CD14-positive monocyte (primary cell): ENCODE measurements around the gene HENMT1. TPM values are rescaled to one million over a fixed set of nuclear protein-coding genes. Genes with fewer than 3 reads are reported as not detected.

ENCODE experiments used
- DNase-seq, 3 donors: peaks; one replicate each; pipeline ENCODE4 v3.0.0-alpha.2; 2011 to 2022
- H2AFZ ChIP-seq: 2 replicates; pipeline ENCODE4 v1.6.0; 2012; ENCODE audit warnings: mild to moderate bottlenecking, low read depth, low read length, inconsistent platforms; ENCODE audit not compliant: insufficient read depth, poor library complexity, severe bottlenecking
- H3K27ac ChIP-seq, 2 donors: 1 replicate in 1 of 2; 2 replicates in 1 of 2; pipeline ENCODE4 v1.5.1; 2012 to 2013; ENCODE audit warnings: low read length in 2 of 2, control low read depth in 1 of 2, inconsistent platforms in 1 of 2, low read depth in 1 of 2, mild to moderate bottlenecking in 1 of 2
- H3K27me3 ChIP-seq, 2 donors: one replicate each; pipeline versions ENCODE4 v1.6.0 to v1.6.1; 2011 to 2013; ENCODE audit warnings: low read length in 2 of 2; ENCODE audit not compliant: control insufficient read depth in 2 of 2, insufficient read depth in 2 of 2
- H3K36me3 ChIP-seq, 2 donors: replicated peaks in 1 of 2; 1 replicate in 1 of 2; 2 replicates in 1 of 2; pipeline versions ENCODE4 v1.5.1 to v1.6.1; 2012 to 2013; ENCODE audit warnings: low read length in 2 of 2, control low read depth in 1 of 2, inconsistent platforms in 1 of 2, mild to moderate bottlenecking in 1 of 2; ENCODE audit not compliant: insufficient read depth in 2 of 2, control insufficient read depth in 1 of 2
- H3K4me1 ChIP-seq, 2 donors: 1 replicate in 1 of 2; 2 replicates in 1 of 2; pipeline versions ENCODE4 v1.5.1 to v1.6.1; 2012 to 2013; ENCODE audit warnings: low read length in 2 of 2, control low read depth in 1 of 2, inconsistent platforms in 1 of 2, mild to moderate bottlenecking in 1 of 2, moderate library complexity in 1 of 2; ENCODE audit not compliant: insufficient read depth in 2 of 2, control insufficient read depth in 1 of 2
- H3K4me2 ChIP-seq: replicated peaks from 2 replicates; pipeline ENCODE3; 2012; ENCODE audit warnings: low read length, moderate library complexity, mild to moderate bottlenecking; ENCODE audit not compliant: poor library complexity, severe bottlenecking; ENCODE audit errors: extremely low read depth
- H3K4me3 ChIP-seq, 3 experiments: fragments of 200-600 bp in 1 of 3; sonication (generic) in 1 of 3; replicated peaks in 1 of 3; 1 replicate in 2 of 3; 2 replicates in 1 of 3; pipeline ENCODE4 v1.5.1; 2011 to 2013; ENCODE audit warnings: low read length in 3 of 3, mild to moderate bottlenecking in 3 of 3, control low read depth in 2 of 3, low read depth in 2 of 3, inconsistent platforms in 1 of 3, moderate library complexity in 1 of 3
- H3K79me2 ChIP-seq: 2 replicates; pipeline ENCODE4 v1.6.0; 2012; ENCODE audit warnings: mild to moderate bottlenecking, control low read depth, inconsistent platforms, low read length, moderate library complexity; ENCODE audit not compliant: insufficient read depth
- H3K9ac ChIP-seq: 2 replicates; pipeline ENCODE4 v1.6.0; 2017; ENCODE audit warnings: low read length, mild to moderate bottlenecking; ENCODE audit not compliant: insufficient read depth, poor library complexity, severe bottlenecking
- H3K9me3 ChIP-seq, 2 donors: replicated peaks in 1 of 2; 1 replicate in 1 of 2; 2 replicates in 1 of 2; pipeline versions ENCODE4 v1.5.1 to v1.6.1; 2012 to 2013; ENCODE audit warnings: low read length in 2 of 2, control low read depth in 1 of 2; ENCODE audit not compliant: control insufficient read depth in 1 of 2, insufficient read depth in 1 of 2
- H4K20me1 ChIP-seq: 2 replicates; pipeline ENCODE4 v1.6.0; 2012; ENCODE audit warnings: mild to moderate bottlenecking, low read length, control low read depth, moderate library complexity; ENCODE audit not compliant: insufficient read depth
- H3K27ac Mint-ChIP-seq, 7 donors: one replicate each; pipeline ENCODE4 v1.8.0; 2020; ENCODE audit warnings: mild to moderate bottlenecking in 7 of 7, mixed read lengths in 7 of 7, moderate library complexity in 6 of 7, inconsistent platforms in 2 of 7
- H3K27me3 Mint-ChIP-seq, 3 donors: one replicate each; pipeline ENCODE4 v1.8.0; 2021 to 2022; ENCODE audit warnings: low read depth in 3 of 3, mild to moderate bottlenecking in 3 of 3, mixed read lengths in 3 of 3, moderate library complexity in 3 of 3, inconsistent platforms in 1 of 3
- H3K36me3 Mint-ChIP-seq, 2 donors: one replicate each; pipeline ENCODE4 v1.8.0; 2020; ENCODE audit warnings: mixed read lengths in 2 of 2, inconsistent platforms in 1 of 2, mild to moderate bottlenecking in 1 of 2
- H3K4me1 Mint-ChIP-seq: one replicate; pipeline ENCODE4 v1.8.0; 2020; ENCODE audit warnings: mild to moderate bottlenecking, mixed read lengths
- H3K4me3 Mint-ChIP-seq, 2 donors: one replicate each; pipeline ENCODE4 v1.8.0; 2020; ENCODE audit warnings: mild to moderate bottlenecking in 2 of 2, mixed read lengths in 2 of 2, moderate library complexity in 1 of 2
- H3K9me3 Mint-ChIP-seq, 7 donors: one replicate each; pipeline ENCODE4 v1.8.0; 2020 to 2022; ENCODE audit warnings: mixed read lengths in 7 of 7, mild to moderate bottlenecking in 6 of 7, moderate library complexity in 6 of 7, inconsistent platforms in 2 of 7
- CTCF ChIP-seq: fragments of 200-600 bp; IDR thresholded peaks from one replicate; pipeline ENCODE4 v1.8.0; 2022; ENCODE audit warnings: antibody characterized with exemption, mild to moderate bottlenecking
- WGBS: methylation state at CpG from one replicate; pipeline ENCODE4 v1.1.5; 2013; ENCODE audit warnings: missing lambda C conversion rate; ENCODE audit not compliant: insufficient coverage; 5-methylcytosine and 5-hydroxymethylcytosine counted together
- intact Hi-C, 2 donors: fragments of 100-400 bp; cut with micrococcal nuclease; formaldehyde crosslinking; loops; one replicate each; pipeline versions ENCODE4 v1.15.0 to v1.15.1; 2023
- polyA plus RNA-seq, 3 donors: library from polyadenylated mRNA; depleted of rRNA in 1 of 3; unstranded in 2 of 3; stranded (reverse) in 1 of 3; fragments of 300-500 nt in 2 of 3; fragments of >200 nt in 1 of 3; fragmentation: Illumina TruSeq in 2 of 3; gene quantifications; 1 replicate in 2 of 3; 2 replicates in 1 of 3; pipeline ENCODE4 v1.2.3, GENCODE V29; 2012 to 2021

Gene HENMT1
- polyA plus RNA-seq, 3 donors, result 10.5 to 14.5 (median 13.4) TPM

- peak overlapping the region; percentile 92 to 97 for H3K27ac ChIP-seq
- TF ChIP-seq CTCF, result no peak
- H3K79me2 ChIP-seq, result no peaks in the 10 kb centered on the region
- peaks cover 25 to 26% of the 10 kb centered on the region in 2 donors for H3K36me3 Mint-ChIP-seq
- peak overlapping the region; percentile 24 to 55 (median 26) for H3K4me3 ChIP-seq
- H3K9me3 ChIP-seq, result peaks cover 0 to 9% of the 10 kb centered on the region in 2 donors
- H3K4me2 ChIP-seq, result peak overlapping the region; percentile 55
- H3K4me1 ChIP-seq, result peaks cover 32 to 36% of the 10 kb centered on the region in 2 donors
- intact Hi-C loops, result loop anchor here in 1 of 2 donors (5.0 to 10.0 kb wide), 2 partner anchors 82 to 101 kb away; partner anchors contain the start of genes EEIG2 and STXBP3
- peaks cover 53% of the 10 kb centered on the region for H3K4me1 Mint-ChIP-seq
- peak; percentile 92 to 97 (median 93) for DNase-seq
- no peaks in the 10 kb centered on the region for H3K27me3 ChIP-seq
- peaks cover 5 to 21% of the 10 kb centered on the region in 2 donors for H3K36me3 ChIP-seq
- peak overlapping the region; percentile 69 for H2AFZ ChIP-seq
- 0% methylated on average over 10 of the region's 11 CpGs for WGBS
- peak overlapping the region; percentile 71 to 84 for H3K4me3 Mint-ChIP-seq
- H4K20me1 ChIP-seq, result no peaks in the 10 kb centered on the region
- peaks cover 2 to 11% (median 5%) of the 10 kb centered on the region in 7 donors for H3K9me3 Mint-ChIP-seq
- peak overlapping the region; percentile 95 to 98 (median 98) for H3K27ac Mint-ChIP-seq
- peak overlapping the region; percentile 39 for H3K9ac ChIP-seq
- H3K27me3 Mint-ChIP-seq, result peaks cover 0 to 2% (median 1%) of the 10 kb centered on the region in 3 donors
Observed at GRCh38 chr1:108646648-108647269, 14.1 kb downstream of the HENMT1 start.

GRCh38 chr1:108646265-108646647 lies 14.6 kb downstream of the HENMT1 start:
- peak overlapping the region; percentile 71 to 82 for H3K4me3 Mint-ChIP-seq
- DNase-seq, result no peak
- no peak for TF ChIP-seq CTCF
- peaks cover 0 to 9% (median 5%) of the 10 kb centered on the region in 7 donors for H3K9me3 Mint-ChIP-seq
- H3K9me3 ChIP-seq, result peaks cover 0 to 9% of the 10 kb centered on the region in 2 donors
- H3K79me2 ChIP-seq, result no peaks in the 10 kb centered on the region
- no peaks in the 10 kb centered on the region for H3K27me3 ChIP-seq
- peak overlapping the region; percentile 69 for H2AFZ ChIP-seq
- H3K9ac ChIP-seq, result peak overlapping the region; percentile 39
- H3K27me3 Mint-ChIP-seq, result peaks cover 0 to 2% (median 1%) of the 10 kb centered on the region in 3 donors
- H3K36me3 Mint-ChIP-seq, result peaks cover 21 to 25% of the 10 kb centered on the region in 2 donors
- 50% methylated on average over 1 of the region's 4 CpGs for WGBS
- peaks cover 32 to 36% of the 10 kb centered on the region in 2 donors for H3K4me1 ChIP-seq
- H3K4me3 ChIP-seq, result peak overlapping the region; percentile 24 to 55 (median 26)
- H3K4me2 ChIP-seq, result peak overlapping the region; percentile 55
- peaks cover 51% of the 10 kb centered on the region for H3K4me1 Mint-ChIP-seq
- intact Hi-C loops, result loop anchor here in 1 of 2 donors (5.0 to 10.0 kb wide), 2 partner anchors 81 to 101 kb away; partner anchors contain the start of genes EEIG2 and STXBP3
- no peaks in the 10 kb centered on the region for H4K20me1 ChIP-seq
- peak overlapping the region; percentile 95 to 98 (median 98) for H3K27ac Mint-ChIP-seq
- H3K27ac ChIP-seq, result peak overlapping the region; percentile 92 to 97
- H3K36me3 ChIP-seq, result peaks cover 5 to 21% of the 10 kb centered on the region in 2 donors
